ENCODE data around the gene GPR25.

DNA sequence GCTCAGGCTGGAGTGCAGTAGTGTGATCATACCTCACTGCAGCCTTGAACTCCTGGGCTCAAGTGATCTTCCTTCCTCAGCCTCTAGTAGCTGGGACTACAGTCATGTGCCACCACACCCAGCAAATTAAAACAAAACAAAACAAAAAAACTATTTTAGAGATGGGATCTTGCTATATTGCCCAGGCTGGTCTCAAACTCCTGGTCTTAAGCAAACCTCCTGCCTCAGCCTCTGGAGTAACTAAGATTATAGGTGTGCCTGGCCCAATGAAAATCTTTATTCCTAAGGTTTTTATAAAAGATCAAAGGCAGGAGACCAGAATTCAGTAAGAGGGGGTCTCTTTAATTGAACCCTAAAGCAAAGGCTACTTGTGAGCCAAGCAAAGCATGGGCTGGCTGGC is 32.0 kb downstream of the GPR25 start:
- TF ChIP-seq CTCF (IDR thresholded peaks at IDR 0.05) (no peak), POLR2A (IDR thresholded peaks at IDR 0.05; ENCODE audit: low read depth) (no peak), POLR2AphosphoS5 (IDR thresholded peaks at IDR 0.05) (no peak), EP300 (IDR thresholded peaks at IDR 0.05) (no peak)

All from esophagus muscularis mucosa (tissue), 4 donors.